Mucosa of descending colon (tissue), 3 donors: ENCODE data around the gene VSX1. TPM values are rescaled to one million over a fixed set of nuclear protein-coding genes. Genes with fewer than 3 reads are reported as not detected.

Source experiments
- ATAC-seq: fragments of 200-7000 bp; cut with Tn5 transposase; one replicate; pipeline ENCODE4 v1.9.1; 2020; ENCODE audit warnings: mild to moderate bottlenecking, moderate library complexity
- DNase-seq, 3 donors: peaks; one replicate each; pipeline ENCODE4 v3.0.0-alpha.2; 2020
- H3K36me3 ChIP-seq: fragments of 200-600 bp; one replicate; pipeline ENCODE4 v1.8.0; 2021; ENCODE audit warnings: low read depth, mild to moderate bottlenecking
- H3K4me1 ChIP-seq: fragments of 200-600 bp; one replicate; pipeline ENCODE4 v1.8.0; 2021; ENCODE audit warnings: low read depth, mild to moderate bottlenecking
- H3K4me3 ChIP-seq: fragments of 200-600 bp; one replicate; pipeline ENCODE4 v1.8.0; 2021; ENCODE audit warnings: mild to moderate bottlenecking
- H3K9me3 ChIP-seq: fragments of 200-600 bp; one replicate; pipeline ENCODE4 v1.8.0; 2021; ENCODE audit warnings: mild to moderate bottlenecking
- CTCF ChIP-seq: fragments of 200-600 bp; IDR thresholded peaks from one replicate; pipeline ENCODE4 v1.8.0; 2022; ENCODE audit warnings: antibody characterized with exemption, mild to moderate bottlenecking
- intact Hi-C, 2 donors: fragments of 100-400 bp; cut with DNase I in 1 of 2; cut with micrococcal nuclease in 1 of 2; formaldehyde crosslinking; loops; one replicate each; pipeline versions ENCODE4 v1.11.0 to v1.11.1; 2022; cut with DNase I, micrococcal nuclease
- total RNA-seq, 3 donors: library from RNA; stranded (reverse); fragmentation: NEBNext Ultra II Directional in 2 of 3; extraction: Animal tissue kit (Norgen Biotek cat#: 25700) in 2 of 3; gene quantifications; one replicate each; pipeline versions ENCODE4 v1.2.1 to v1.2.4, GENCODE V29; 2021 to 2023
- donor health status: DM: no; HTN: no; CAD: no; lungs with moderate emphysema.
- donor health status: DM: no; HTN: no; CAD: no.
- donor health status: DM: no; HTN: yes; CAD: no.

Gene VSX1
- total RNA-seq, 3 donors from 2014 or later: 0.22 TPM; not detected in 2

- intact Hi-C loops: no loop called here
- no peak for ATAC-seq
- Histone ChIP-seq H3K9me3 (no peaks in the 10 kb centered on the region), H3K4me3 (no peak overlapping the region), H3K4me1 (peaks cover 35% of the 10 kb centered on the region), H3K36me3 (no peaks in the 10 kb centered on the region)
- peak in 2 of 3 donors; percentile 1 to 13 for DNase-seq
- TF ChIP-seq CTCF: no peak
Measured at GRCh38 chr20:25051386-25052155, 30.4 kb downstream of the VSX1 start.

GRCh38 chr20:25050501-25051350 is 31.2 kb downstream of the VSX1 start:
- Histone ChIP-seq H3K9me3 (no peaks in the 10 kb centered on the region), H3K4me3 (no peak overlapping the region), H3K4me1 (peaks cover 28% of the 10 kb centered on the region), H3K36me3 (no peaks in the 10 kb centered on the region)
- ATAC-seq (no peak), DNase-seq (peak in 2 of 3 donors; percentile 0 to 18)
- intact Hi-C loops: no loop called here
- no peak for TF ChIP-seq CTCF

- intact Hi-C loops: no loop called here
- TF ChIP-seq CTCF: no peak
- ATAC-seq: no peak
- peak in 1 of 3 donors; percentile 14 for DNase-seq
- Histone ChIP-seq H3K4me1 (peaks cover 21% of the 10 kb centered on the region), H3K36me3 (no peaks in the 10 kb centered on the region), H3K9me3 (no peaks in the 10 kb centered on the region), H3K4me3 (no peak overlapping the region)
Measured at GRCh38 chr20:25050082-25050481, 31.9 kb downstream of the VSX1 start.

GRCh38 chr20:25049261-25050060 is 32.5 kb downstream of the VSX1 start:
- no peaks in the 10 kb centered on the region for H3K9me3 ChIP-seq
- no peak for ATAC-seq
- H3K4me1 ChIP-seq: peaks cover 19% of the 10 kb centered on the region
- H3K4me3 ChIP-seq: no peak overlapping the region
- no peaks in the 10 kb centered on the region for H3K36me3 ChIP-seq
- no peak for TF ChIP-seq CTCF
- intact Hi-C loops: no loop called here
- DNase-seq: peak in 2 of 3 donors; percentile 1 to 21

- intact Hi-C loops: no loop called here
- H3K9me3 ChIP-seq: no peaks in the 10 kb centered on the region
- H3K36me3 ChIP-seq: no peaks in the 10 kb centered on the region
- TF ChIP-seq CTCF: no peak
- ATAC-seq (no peak), DNase-seq (peak in 1 of 3 donors; percentile 12)
- H3K4me3 ChIP-seq: no peak overlapping the region
- H3K4me1 ChIP-seq: peaks cover 10% of the 10 kb centered on the region
Measured at GRCh38 chr20:25048519-25048952, 33.4 kb downstream of the VSX1 start.
